CD4-positive, CD25-positive, alpha-beta regulatory T cell (primary cell): ENCODE results near the gene PSMG3. TPM values are rescaled to one million over a fixed set of nuclear protein-coding genes. Genes with fewer than 3 reads are reported as not detected.

Experiments used
- ATAC-seq, 2 donors: fragments of 150-1000 bp; cut with Tn5 transposase; one replicate each; pipeline ENCODE4 v1.10.0; 2021; ENCODE audit warnings: low read depth in 2 of 2, moderate number of reproducible peaks in 2 of 2, moderate library complexity in 1 of 2
- DNase-seq, 3 donors: peaks; one replicate each; pipeline versions ENCODE4 v3.0.0 to v3.0.0-alpha.2; 2012 to 2022; ENCODE audit warnings: mixed read lengths in 1 of 3
- H3K27ac ChIP-seq: one replicate; pipeline ENCODE4 v1.7.0; 2013; ENCODE audit warnings: mild to moderate bottlenecking, low read length; ENCODE audit not compliant: insufficient read depth, poor library complexity, severe bottlenecking
- H3K27me3 ChIP-seq: one replicate; pipeline ENCODE4 v1.7.0; 2013; ENCODE audit warnings: low read length; ENCODE audit not compliant: control insufficient read depth, insufficient read depth
- H3K36me3 ChIP-seq: one replicate; pipeline ENCODE4 v1.7.0; 2013; ENCODE audit warnings: mild to moderate bottlenecking, low read length, moderate library complexity; ENCODE audit not compliant: control insufficient read depth, insufficient read depth
- H3K4me1 ChIP-seq: 2 replicates; pipeline ENCODE4 v1.7.0; 2013; ENCODE audit warnings: mild to moderate bottlenecking, low read length; ENCODE audit not compliant: insufficient read depth, control insufficient read depth, poor library complexity, severe bottlenecking
- H3K4me3 ChIP-seq: one replicate; pipeline ENCODE4 v1.7.0; 2013; ENCODE audit warnings: low read depth, mild to moderate bottlenecking, low read length, moderate library complexity
- H3K9me3 ChIP-seq, 2 experiments: 1 replicate in 1 of 2; 2 replicates in 1 of 2; pipeline ENCODE4 v1.7.0; 2013; ENCODE audit warnings: low read length in 2 of 2, mild to moderate bottlenecking in 1 of 2, moderate library complexity in 1 of 2; ENCODE audit not compliant: control insufficient read depth in 2 of 2
- H3K27ac Mint-ChIP-seq, 3 donors: one replicate each; pipeline ENCODE4 v1.8.0; 2020 to 2022; ENCODE audit warnings: mild to moderate bottlenecking in 3 of 3, mixed read lengths in 3 of 3, moderate library complexity in 2 of 3
- H3K27me3 Mint-ChIP-seq: one replicate; pipeline ENCODE4 v1.8.0; 2022; ENCODE audit warnings: mild to moderate bottlenecking, mixed read lengths
- H3K36me3 Mint-ChIP-seq: one replicate; pipeline ENCODE4 v1.8.0; 2020; ENCODE audit warnings: mixed read lengths
- H3K4me1 Mint-ChIP-seq, 4 donors: one replicate each; pipeline ENCODE4 v1.8.0; 2020 to 2022; ENCODE audit warnings: mixed read lengths in 4 of 4, mild to moderate bottlenecking in 1 of 4
- H3K4me3 Mint-ChIP-seq, 4 donors: one replicate each; pipeline ENCODE4 v1.8.0; 2020 to 2022; ENCODE audit warnings: mild to moderate bottlenecking in 4 of 4, mixed read lengths in 4 of 4, moderate library complexity in 3 of 4
- H3K9me3 Mint-ChIP-seq, 7 donors: one replicate each; pipeline ENCODE4 v1.8.0; 2020 to 2022; ENCODE audit warnings: mixed read lengths in 7 of 7, mild to moderate bottlenecking in 3 of 7, moderate library complexity in 2 of 7
- polyA plus RNA-seq, 4 donors: library from polyadenylated mRNA; unstranded; fragments of 300-500 nt; fragmentation: Illumina TruSeq; gene quantifications; one replicate each; pipeline ENCODE4 v1.2.3, GENCODE V29; 2021
- total RNA-seq: library from RNA; stranded (reverse); gene quantifications from one replicate; pipeline ENCODE4 v1.2.3, GENCODE V29; 2022

The PSMG3 gene
- total and polyA plus RNA-seq, 5 donors from 2014 or later: 16.3 to 47.8 (median 45.7) TPM

- peaks cover 0 to 7% (median 0%) of the 10 kb centered on the region in 7 donors for H3K9me3 Mint-ChIP-seq
Measured at GRCh38 chr7:1595027-1595426, 25.2 kb upstream of the PSMG3 start.

GRCh38 chr7:1593904-1594421, 24.1 kb upstream of the PSMG3 start:
- Mint-ChIP-seq H3K4me1 (peaks cover 0 to 18% (median 7%) of the 10 kb centered on the region in 4 donors), H3K4me3 (no peak overlapping the region), H3K36me3 (no peaks in the 10 kb centered on the region), H3K27me3 (peaks cover 38% of the 10 kb centered on the region), H3K9me3 (peaks cover 0 to 7% (median 4%) of the 10 kb centered on the region in 7 donors), H3K27ac (no peak overlapping the region)
- DNase-seq (no peak), ATAC-seq (no peak)
- Histone ChIP-seq H3K27ac (no peak overlapping the region), H3K27me3 (no peaks in the 10 kb centered on the region), H3K36me3 (no peaks in the 10 kb centered on the region), H3K4me3 (no peak overlapping the region), H3K4me1 (peaks cover 13% of the 10 kb centered on the region), H3K9me3 (no peaks in the 10 kb centered on the region)

More at GRCh38 chr7:1595027-1595426, 25.2 kb upstream of the PSMG3 start:
- no peak for ATAC-seq
- H3K4me1 Mint-ChIP-seq: peaks cover 0 to 18% (median 7%) of the 10 kb centered on the region in 4 donors
- Histone ChIP-seq H3K27ac (no peak overlapping the region), H3K27me3 (no peaks in the 10 kb centered on the region), H3K36me3 (no peaks in the 10 kb centered on the region), H3K4me1 (peaks cover 13% of the 10 kb centered on the region), H3K4me3 (no peak overlapping the region), H3K9me3 (no peaks in the 10 kb centered on the region)
- H3K27me3 Mint-ChIP-seq: peaks cover 34% of the 10 kb centered on the region
- H3K36me3 Mint-ChIP-seq: no peaks in the 10 kb centered on the region
- peak overlapping the region in 1 of 3 donors; percentile 1 for H3K27ac Mint-ChIP-seq
- H3K4me3 Mint-ChIP-seq: no peak overlapping the region
- DNase-seq: no peak

- peaks cover 0 to 7% (median 2%) of the 10 kb centered on the region in 7 donors for H3K9me3 Mint-ChIP-seq
- H3K4me3 Mint-ChIP-seq: no peak overlapping the region
- H3K27me3 ChIP-seq: no peaks in the 10 kb centered on the region
- DNase-seq (peak in 1 of 3 donors; percentile 17), ATAC-seq (no peak)
- no peak overlapping the region for H3K4me3 ChIP-seq
- H3K9me3 ChIP-seq: peaks cover 0 to 1% of the 10 kb centered on the region in 2 experiments
- H3K36me3 Mint-ChIP-seq: no peaks in the 10 kb centered on the region
- H3K4me1 ChIP-seq: peaks cover 13% of the 10 kb centered on the region
- H3K36me3 ChIP-seq: no peaks in the 10 kb centered on the region
- H3K4me1 Mint-ChIP-seq: peaks cover 0 to 18% (median 7%) of the 10 kb centered on the region in 4 donors
- H3K27ac ChIP-seq: no peak overlapping the region
- H3K27me3 Mint-ChIP-seq: peaks cover 38% of the 10 kb centered on the region
- H3K27ac Mint-ChIP-seq: no peak overlapping the region
Measured at GRCh38 chr7:1593091-1593866, 23.4 kb upstream of the PSMG3 start.

GRCh38 chr7:1592299-1592871, 22.6 kb upstream of the PSMG3 start:
- Histone ChIP-seq H3K36me3 (no peaks in the 10 kb centered on the region), H3K9me3 (peaks cover 0 to 1% of the 10 kb centered on the region in 2 experiments), H3K27me3 (no peaks in the 10 kb centered on the region), H3K27ac (no peak overlapping the region), H3K4me3 (no peak overlapping the region), H3K4me1 (peaks cover 13% of the 10 kb centered on the region)
- Mint-ChIP-seq H3K9me3 (peaks cover 0 to 7% (median 2%) of the 10 kb centered on the region in 7 donors), H3K27ac (peak overlapping the region in 1 of 3 donors; percentile 36), H3K36me3 (no peaks in the 10 kb centered on the region), H3K4me1 (peaks cover 0 to 18% (median 7%) of the 10 kb centered on the region in 4 donors), H3K4me3 (peak overlapping the region in 2 of 4 donors; percentile 46 to 75), H3K27me3 (peaks cover 38% of the 10 kb centered on the region)
- no peak for DNase-seq
- no peak for ATAC-seq

GRCh38 chr7:1591876-1592275, 22.0 kb upstream of the PSMG3 start:
- H3K4me1 Mint-ChIP-seq: peaks cover 0 to 18% (median 7%) of the 10 kb centered on the region in 4 donors
- peaks cover 38% of the 10 kb centered on the region for H3K27me3 Mint-ChIP-seq
- H3K9me3 ChIP-seq: peaks cover 0 to 1% of the 10 kb centered on the region in 2 experiments
- ATAC-seq: no peak
- DNase-seq: no peak
- no peaks in the 10 kb centered on the region for H3K36me3 ChIP-seq
- H3K36me3 Mint-ChIP-seq: no peaks in the 10 kb centered on the region
- no peaks in the 10 kb centered on the region for H3K27me3 ChIP-seq
- peaks cover 13% of the 10 kb centered on the region for H3K4me1 ChIP-seq
- H3K27ac Mint-ChIP-seq: peak overlapping the region in 1 of 3 donors; percentile 12
- peaks cover 0 to 8% (median 2%) of the 10 kb centered on the region in 7 donors for H3K9me3 Mint-ChIP-seq
- no peak overlapping the region for H3K27ac ChIP-seq
- H3K4me3 Mint-ChIP-seq: peak overlapping the region in 2 of 4 donors; percentile 43 to 46
- H3K4me3 ChIP-seq: no peak overlapping the region

GRCh38 chr7:1591396-1591795, 21.6 kb upstream of the PSMG3 start:
- Histone ChIP-seq H3K27me3 (no peaks in the 10 kb centered on the region), H3K4me3 (no peak overlapping the region), H3K27ac (no peak overlapping the region), H3K36me3 (no peaks in the 10 kb centered on the region), H3K4me1 (peaks cover 13% of the 10 kb centered on the region), H3K9me3 (peaks cover 0 to 1% of the 10 kb centered on the region in 2 experiments)
- H3K36me3 Mint-ChIP-seq: no peaks in the 10 kb centered on the region
- H3K4me1 Mint-ChIP-seq: peaks cover 0 to 18% (median 7%) of the 10 kb centered on the region in 4 donors
- peaks cover 38% of the 10 kb centered on the region for H3K27me3 Mint-ChIP-seq
- no peak for DNase-seq
- H3K4me3 Mint-ChIP-seq: no peak overlapping the region
- peaks cover 0 to 8% (median 2%) of the 10 kb centered on the region in 7 donors for H3K9me3 Mint-ChIP-seq
- ATAC-seq: no peak
- H3K27ac Mint-ChIP-seq: peak overlapping the region in 1 of 3 donors; percentile 12

GRCh38 chr7:1590887-1591286, 21.1 kb upstream of the PSMG3 start:
- Histone ChIP-seq H3K4me1 (peaks cover 13% of the 10 kb centered on the region), H3K27ac (no peak overlapping the region), H3K4me3 (no peak overlapping the region), H3K36me3 (no peaks in the 10 kb centered on the region), H3K9me3 (peaks cover 0 to 1% of the 10 kb centered on the region in 2 experiments), H3K27me3 (no peaks in the 10 kb centered on the region)
- Mint-ChIP-seq H3K9me3 (peaks cover 0 to 8% (median 2%) of the 10 kb centered on the region in 7 donors), H3K4me3 (no peak overlapping the region), H3K36me3 (no peaks in the 10 kb centered on the region), H3K4me1 (peaks cover 0 to 18% (median 7%) of the 10 kb centered on the region in 4 donors), H3K27me3 (peaks cover 38% of the 10 kb centered on the region), H3K27ac (no peak overlapping the region)
- DNase-seq (no peak), ATAC-seq (no peak)
